Measurements from ENCODE around the gene KCNIP4.

The KCNIP4 gene

GRCh38 chr4:21982087-21982486, 33.5 kb upstream of the KCNIP4 start:
- TF ChIP-seq, protein P1, sequence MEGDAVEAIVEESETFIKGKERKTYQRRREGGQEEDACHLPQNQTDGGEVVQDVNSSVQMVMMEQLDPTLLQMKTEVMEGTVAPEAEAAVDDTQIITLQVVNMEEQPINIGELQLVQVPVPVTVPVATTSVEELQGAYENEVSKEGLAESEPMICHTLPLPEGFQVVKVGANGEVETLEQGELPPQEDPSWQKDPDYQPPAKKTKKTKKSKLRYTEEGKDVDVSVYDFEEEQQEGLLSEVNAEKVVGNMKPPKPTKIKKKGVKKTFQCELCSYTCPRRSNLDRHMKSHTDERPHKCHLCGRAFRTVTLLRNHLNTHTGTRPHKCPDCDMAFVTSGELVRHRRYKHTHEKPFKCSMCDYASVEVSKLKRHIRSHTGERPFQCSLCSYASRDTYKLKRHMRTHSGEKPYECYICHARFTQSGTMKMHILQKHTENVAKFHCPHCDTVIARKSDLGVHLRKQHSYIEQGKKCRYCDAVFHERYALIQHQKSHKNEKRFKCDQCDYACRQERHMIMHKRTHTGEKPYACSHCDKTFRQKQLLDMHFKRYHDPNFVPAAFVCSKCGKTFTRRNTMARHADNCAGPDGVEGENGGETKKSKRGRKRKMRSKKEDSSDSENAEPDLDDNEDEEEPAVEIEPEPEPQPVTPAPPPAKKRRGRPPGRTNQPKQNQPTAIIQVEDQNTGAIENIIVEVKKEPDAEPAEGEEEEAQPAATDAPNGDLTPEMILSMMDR (IDR thresholded peaks at IDR 0.05; ENCODE audit: low read depth, low read length, missing control alignments) = no peak
- no peak for DNase-seq (ENCODE audit: low read depth)
- H3K4me3 ChIP-seq (ENCODE audit: low read depth, low read length) = no peak overlapping the region

DNA sequence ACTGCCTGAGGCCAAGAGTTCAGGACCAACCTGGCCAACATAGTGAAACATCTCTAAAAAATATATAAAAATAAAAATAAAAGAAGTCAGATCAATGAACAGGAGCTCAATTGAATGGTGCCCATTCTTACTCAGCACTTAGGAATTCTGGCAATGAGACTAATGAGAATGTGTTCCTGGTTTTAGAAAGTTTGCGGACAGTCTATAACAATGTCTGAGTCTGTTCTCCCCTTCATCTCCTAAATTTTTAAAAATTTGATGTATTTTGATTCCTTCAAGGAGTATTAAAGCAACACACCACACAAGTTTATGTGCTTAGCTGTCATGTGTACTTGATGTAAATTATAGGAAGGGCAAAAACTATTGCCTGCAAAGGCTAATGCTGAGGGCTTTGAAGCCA, 30.6 kb upstream of the KCNIP4 start:
- no peak for DNase-seq (ENCODE audit: low read depth)
- no peak overlapping the region for H3K4me3 ChIP-seq (ENCODE audit: low read depth, low read length)
- TF ChIP-seq, protein P1 (IDR thresholded peaks at IDR 0.05; ENCODE audit: low read depth, low read length, missing control alignments) = no peak

DNA sequence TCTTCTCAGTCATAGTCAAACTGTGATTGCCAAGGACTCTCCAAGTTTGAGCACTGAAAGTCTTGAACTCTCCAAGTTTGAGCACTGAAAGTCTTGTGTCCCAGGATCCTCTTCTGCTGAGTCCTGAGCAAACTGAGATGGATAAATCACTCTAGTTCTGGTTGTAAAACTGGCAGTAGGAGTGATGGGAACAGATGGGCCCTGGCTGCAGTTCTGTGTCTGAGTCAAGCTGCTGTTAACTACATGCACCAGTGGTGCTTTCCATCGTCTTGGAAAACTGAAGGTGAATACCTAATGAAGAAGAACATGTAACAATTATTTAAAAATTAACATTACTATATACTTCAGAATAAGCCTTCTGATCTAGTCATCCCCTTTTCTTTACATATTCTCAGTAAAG, 27.6 kb upstream of the KCNIP4 start:
- TF ChIP-seq, protein P1 (IDR thresholded peaks at IDR 0.05; ENCODE audit: low read depth, low read length, missing control alignments) = no peak
- DNase-seq (ENCODE audit: low read depth) = no peak
- no peak overlapping the region for H3K4me3 ChIP-seq (ENCODE audit: low read depth, low read length)

- TF ChIP-seq, protein P1 (IDR thresholded peaks at IDR 0.05; ENCODE audit: low read depth, low read length, missing control alignments) = no peak
- DNase-seq (ENCODE audit: low read depth) = no peak
- H3K4me3 ChIP-seq (ENCODE audit: low read depth, low read length) = no peak overlapping the region
Measured at GRCh38 chr4:21973850-21974249, 25.3 kb upstream of the KCNIP4 start.

GRCh38 chr4:21964762-21965319, 16.3 kb upstream of the KCNIP4 start:
- DNase-seq (ENCODE audit: low read depth) = no peak
- H3K4me3 ChIP-seq (ENCODE audit: low read depth, low read length) = no peak overlapping the region
- TF ChIP-seq, protein P1 (IDR thresholded peaks at IDR 0.05; ENCODE audit: low read depth, low read length, missing control alignments) = no peak

GRCh38 chr4:21962691-21963090, 14.1 kb upstream of the KCNIP4 start:
- DNase-seq (ENCODE audit: low read depth) = no peak
- TF ChIP-seq, protein P1 (IDR thresholded peaks at IDR 0.05; ENCODE audit: low read depth, low read length, missing control alignments) = no peak

DNA sequence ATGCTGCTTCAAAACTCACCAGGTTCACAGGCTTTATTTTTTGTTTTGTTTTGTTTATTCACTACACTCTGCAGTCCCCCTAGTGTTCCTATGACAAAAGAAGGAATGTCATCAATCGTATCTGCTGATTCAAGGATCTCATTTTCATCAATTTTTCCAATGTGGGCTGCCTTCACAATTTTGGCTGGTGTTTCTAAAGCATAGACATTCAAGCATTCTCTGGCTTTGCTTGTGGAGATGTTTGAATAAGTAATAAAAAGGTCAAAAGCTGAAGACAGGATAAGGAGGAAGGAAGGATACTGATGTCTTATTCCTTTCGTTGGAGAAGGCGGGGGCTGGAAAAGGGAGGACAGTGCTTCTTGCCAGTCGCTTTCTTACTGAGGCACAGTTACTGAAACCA, 12.2 kb upstream of the KCNIP4 start:
- TF ChIP-seq, protein P1 (IDR thresholded peaks at IDR 0.05; ENCODE audit: low read depth, low read length, missing control alignments) = no peak
- DNase-seq (ENCODE audit: low read depth) = no peak
- H3K4me3 ChIP-seq (ENCODE audit: low read depth, low read length) = no peak overlapping the region

More at GRCh38 chr4:21962691-21963090, 14.1 kb upstream of the KCNIP4 start:
- no peak overlapping the region for H3K4me3 ChIP-seq (ENCODE audit: low read depth, low read length)
